Measurements from ENCODE around the gene SMIM23.

GRCh38 chr5:171820561-171820960, 34.9 kb downstream of the SMIM23 start:
- TF ChIP-seq CTCF (IDR thresholded peaks at IDR 0.05) (no peak), EZH2 (IDR thresholded peaks at IDR 0.05) (no peak)

All from neural progenitor cell (in vitro differentiated cells).